Esophagus mucosa (tissue), 1 donor: ENCODE results near the gene FRRS1L. TPM values are rescaled to one million over a fixed set of nuclear protein-coding genes. Genes with fewer than 3 reads are reported as not detected.

Experiments used
- ATAC-seq: fragments of 200-7000 bp; cut with Tn5 transposase; one replicate; pipeline ENCODE4 v1.9.1; 2020
- total RNA-seq: library from RNA; stranded (reverse); gene quantifications from one replicate; pipeline ENCODE4 v1.2.4, GENCODE V29; 2023
- donor health status: DM: yes; HTN: yes; CAD: no.

Gene FRRS1L
- total RNA-seq, 1 donor from 2014 or later = not detected

GRCh38 chr9:109100543-109101201 is 66.4 kb downstream of the FRRS1L start:
- no peak for ATAC-seq

GRCh38 chr9:109098960-109099308 is 68.1 kb downstream of the FRRS1L start:
- no peak for ATAC-seq

DNA sequence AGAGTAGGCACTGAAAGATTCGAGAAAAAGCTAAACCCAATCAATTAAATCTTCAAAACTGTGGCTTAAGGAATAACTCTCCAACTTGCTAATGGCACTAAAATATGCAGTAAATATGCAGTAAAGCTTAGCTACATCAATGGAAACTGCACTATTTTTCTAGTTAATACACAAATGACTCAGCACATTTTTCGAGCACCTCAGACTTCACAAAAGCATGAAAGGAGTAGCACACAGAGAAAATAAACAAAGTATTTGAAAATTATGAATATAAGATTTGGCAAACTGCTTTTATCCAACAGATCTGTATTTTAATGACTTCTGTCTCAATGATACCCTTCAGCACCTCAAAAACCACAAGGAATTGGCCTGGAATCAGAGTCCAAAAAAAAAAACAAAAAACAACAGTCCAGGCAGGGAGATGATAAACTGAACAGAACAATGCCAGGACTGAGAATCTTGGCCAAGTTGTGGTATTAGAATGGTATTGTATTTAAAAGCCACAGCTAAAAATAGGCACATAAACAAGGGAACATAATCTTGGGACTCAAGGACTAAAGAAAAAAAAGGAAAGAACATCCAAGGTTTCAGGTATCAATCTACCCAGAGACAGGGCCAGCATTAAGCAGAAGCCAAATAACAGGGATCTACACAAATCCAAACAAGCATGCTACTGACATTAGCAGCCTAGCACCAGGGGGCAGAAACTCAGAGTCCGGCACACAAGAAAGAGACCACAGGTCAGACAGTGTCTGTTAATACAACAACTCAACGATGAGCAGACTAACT is 68.7 kb downstream of the FRRS1L start:
- ATAC-seq = no peak

GRCh38 chr9:109097146-109097545 is 69.9 kb downstream of the FRRS1L start:
- no peak for ATAC-seq

GRCh38 chr9:109095321-109095720 is 71.7 kb downstream of the FRRS1L start:
- ATAC-seq = no peak

GRCh38 chr9:109094268-109094667 is 72.8 kb downstream of the FRRS1L start:
- no peak for ATAC-seq

- ATAC-seq = no peak
These were observed 74.5 kb downstream of the FRRS1L start for GRCh38 chr9:109092587-109092986.

- no peak for ATAC-seq
These were observed 74.9 kb downstream of the FRRS1L start for GRCh38 chr9:109092051-109092580.

DNA sequence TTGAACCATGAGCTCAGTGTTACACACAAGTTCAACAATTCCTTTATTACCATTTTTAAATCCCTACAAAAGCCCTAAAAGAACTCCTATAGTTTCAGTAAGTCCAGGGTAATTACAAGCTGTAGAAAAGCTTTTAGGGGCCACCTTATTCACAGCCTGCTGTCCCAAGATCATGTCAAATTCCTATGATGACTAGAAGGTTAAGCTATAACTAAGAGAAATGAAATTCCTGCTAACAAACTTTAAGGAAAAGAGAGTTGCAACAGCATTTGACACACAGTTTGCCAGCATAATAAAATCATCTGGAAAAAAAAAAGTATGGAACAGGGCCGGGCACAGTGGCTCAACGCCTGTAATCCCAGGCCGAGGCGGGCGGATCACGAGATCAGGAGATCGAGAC is 78.8 kb downstream of the FRRS1L start:
- ATAC-seq = no peak

DNA sequence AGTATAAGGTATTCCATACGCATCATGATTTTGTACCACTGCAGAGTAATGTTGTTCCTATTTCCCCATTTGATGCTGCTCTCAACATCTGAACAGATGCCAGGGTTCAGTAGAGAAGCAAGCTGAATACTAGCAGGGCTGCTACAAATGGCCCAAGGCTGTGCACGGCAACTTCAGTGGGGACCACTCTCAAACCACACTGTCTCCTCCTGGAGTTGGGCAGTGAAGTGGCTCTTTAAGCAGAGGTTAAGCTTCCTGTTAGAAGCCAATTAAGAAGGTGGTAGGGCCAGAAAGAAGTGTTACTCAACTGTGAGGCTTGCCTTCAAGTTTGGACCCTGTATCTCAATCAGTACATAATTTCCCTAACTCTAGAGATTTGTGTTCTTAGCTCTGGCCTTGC is 79.3 kb downstream of the FRRS1L start:
- no peak for ATAC-seq

DNA sequence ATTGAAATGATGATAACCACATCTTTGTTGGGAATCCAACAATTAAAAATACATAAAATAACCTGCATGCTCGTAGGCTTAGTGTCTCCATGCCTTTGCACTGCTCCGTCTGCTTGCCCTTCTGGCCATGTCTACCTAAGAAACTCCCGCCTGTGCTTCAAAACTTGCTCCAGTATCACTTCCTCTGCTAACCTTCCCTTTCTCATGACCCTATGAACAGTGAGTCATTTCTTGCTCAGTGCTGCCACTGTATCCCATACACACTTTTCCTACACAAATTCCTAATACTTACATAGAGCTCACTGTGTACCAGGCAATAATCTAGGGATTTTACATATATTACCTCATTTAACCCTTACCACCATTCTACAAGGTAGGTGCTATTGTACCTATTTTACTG is 80.8 kb downstream of the FRRS1L start:
- peak; percentile 85 for ATAC-seq

DNA sequence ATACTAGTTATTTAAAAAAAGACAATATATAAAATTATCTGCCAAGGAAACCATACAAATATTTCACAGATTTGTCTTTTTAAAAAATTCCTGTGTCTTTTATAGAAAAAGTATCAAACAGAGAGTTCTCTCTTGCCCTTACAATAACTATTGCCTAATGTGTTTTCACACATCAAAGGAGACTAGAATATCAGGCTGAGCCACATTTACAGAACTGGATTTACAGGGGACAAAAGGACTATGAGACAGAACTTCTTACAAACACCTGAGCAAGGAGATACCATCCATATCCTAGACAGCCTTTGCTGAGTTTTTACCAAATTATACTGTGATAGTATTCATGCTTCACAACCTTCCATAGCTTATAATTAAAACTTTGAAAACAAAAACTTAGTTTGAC is 81.5 kb downstream of the FRRS1L start:
- ATAC-seq = peak; percentile 91

DNA sequence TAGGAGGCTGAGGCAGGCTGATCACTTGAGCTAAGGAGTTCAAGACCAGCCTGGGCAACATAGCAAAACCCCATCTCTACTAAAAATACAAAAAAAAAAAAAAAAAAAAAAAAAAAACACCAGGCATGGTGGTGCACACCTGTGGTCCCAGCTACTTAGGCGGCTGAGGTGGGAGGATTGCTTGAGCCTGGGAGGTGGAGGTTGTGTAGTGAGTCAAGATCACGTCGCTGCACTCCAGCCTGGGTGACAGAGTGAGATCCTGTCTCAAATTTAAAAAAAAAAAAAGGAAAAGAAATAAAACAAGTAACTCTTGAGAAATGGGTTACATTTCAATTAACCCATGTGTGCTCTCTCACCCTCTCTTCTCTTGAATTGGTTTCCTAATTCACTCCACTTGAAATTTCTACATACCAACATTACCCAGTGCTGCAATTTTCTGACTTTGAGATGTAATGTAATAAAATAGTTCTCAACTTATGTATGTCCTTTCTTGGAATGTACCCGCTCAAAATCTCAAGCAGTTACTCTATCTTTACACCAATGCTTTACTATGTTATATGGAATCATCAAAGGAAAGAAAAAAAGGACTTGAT is 83.1 kb downstream of the FRRS1L start:
- ATAC-seq = no peak

DNA sequence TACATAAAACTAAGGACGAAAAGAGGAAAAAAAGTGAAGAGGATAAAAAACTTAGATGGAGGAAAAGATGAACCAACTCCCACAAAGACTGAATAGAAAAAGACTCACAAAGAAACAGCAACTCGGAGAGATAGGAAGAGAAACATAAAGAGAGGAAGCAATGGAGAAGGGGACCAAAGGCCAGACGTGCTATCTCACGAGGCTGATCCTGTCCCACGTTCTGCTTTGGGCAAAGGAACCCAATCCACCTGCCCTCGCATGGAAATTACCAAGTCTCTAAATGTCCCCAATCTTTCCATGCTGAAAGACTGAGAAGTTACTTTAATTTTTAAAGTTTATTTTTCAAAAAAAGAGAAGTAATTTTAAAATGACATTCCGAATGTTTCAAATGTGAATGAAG is 83.9 kb downstream of the FRRS1L start:
- ATAC-seq = no peak

GRCh38 chr9:109082091-109082620 is 84.9 kb downstream of the FRRS1L start:
- ATAC-seq = no peak

Other genes with a start within 250 kb of the FRRS1L start
- 14.1 TPM for gene ELP1, start 233.1 kb downstream of the FRRS1L start, total RNA-seq
- gene ABITRAM, start 232.8 kb downstream of the FRRS1L start, total RNA-seq = 15.0 TPM
- 8.8 TPM for gene CTNNAL1, start 153.8 kb downstream of the FRRS1L start, total RNA-seq
- 13.8 TPM for gene TMEM245, start 47.3 kb downstream of the FRRS1L start, total RNA-seq
- 1.1 TPM for gene EPB41L4B, start 153.8 kb upstream of the FRRS1L start, total RNA-seq